ENCODE measurements around the gene C16orf96.
A peak's percentile ranks its signal among the peaks of the same experiment; 100 is the strongest.

Gene C16orf96

DNA sequence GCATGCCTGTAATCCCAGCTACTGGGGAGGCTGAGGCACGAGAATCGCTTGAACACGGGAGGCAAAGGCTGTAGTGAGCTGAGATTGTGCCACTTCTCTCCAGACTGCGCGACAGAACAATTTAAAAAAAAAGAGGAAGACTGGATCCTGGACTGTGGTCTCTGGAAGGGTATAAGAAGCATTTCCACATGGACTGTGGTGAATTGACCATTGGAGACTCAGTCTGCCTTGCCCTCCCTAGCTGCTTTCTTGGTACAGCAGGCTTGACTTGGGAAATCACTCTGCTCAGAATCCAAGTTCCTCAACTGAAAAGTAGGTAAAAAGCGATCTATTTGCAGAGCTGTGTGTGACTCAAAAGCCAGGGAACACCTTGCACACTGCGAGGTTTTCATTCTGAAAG, 67.5 kb downstream of the C16orf96 start:
- no peak for TF ChIP-seq CTCF (IDR thresholded peaks at IDR 0.05; ENCODE audit: control extremely low read depth, extremely low read depth, low read depth, missing control alignments)
- no peak for DNase-seq (ENCODE audit: extremely low spot score)
- ChIA-PET POLR2A (no interaction called here), CTCF (interaction anchor here (0.8 to 7.7 kb wide), 24 partner anchors 10 to 1713 kb away, joined by 3 to 60 read pairs (median 4); partner anchors contain the start of genes CDIP1 and UBALD1)

- ChIA-PET CTCF (interaction anchor here (0.8 to 7.7 kb wide), 26 partner anchors 11 to 1713 kb away, joined by 3 to 60 read pairs (median 4); partner anchors contain the start of genes CDIP1 and UBALD1), POLR2A (interaction anchor here (1.4 kb wide), 1 partner anchor 136 kb away, joined by 3 read pairs; no protein-coding TSS in a partner anchor)
- DNase-seq (ENCODE audit: extremely low spot score): peak; percentile 93
- TF ChIP-seq CTCF (IDR thresholded peaks at IDR 0.05; ENCODE audit: control extremely low read depth, extremely low read depth, low read depth, missing control alignments): peak; percentile 93
Measured at GRCh38 chr16:4624015-4624826, 68.1 kb downstream of the C16orf96 start, which contains the start of gene MGRN1. TSS of gene MGRN1 (plus strand) at chr16:4624826. CDS start at chr16:4624961, 135 bp downstream.

GRCh38 chr16:4624827-4625559, 68.9 kb downstream of the C16orf96 start:
- POLR2A ChIA-PET: interaction anchor here (0.5 to 1.4 kb wide), 4 partner anchors 9 to 136 kb away, joined by 3 read pairs; no protein-coding TSS in a partner anchor
- CTCF ChIA-PET: interaction anchor here (1.0 to 7.7 kb wide), 26 partner anchors 11 to 331 kb away, joined by 3 to 60 read pairs (median 4); partner anchors contain the start of genes ANKS3, CDIP1, DNAAF8 and UBALD1
- TF ChIP-seq CTCF (IDR thresholded peaks at IDR 0.05; ENCODE audit: control extremely low read depth, extremely low read depth, low read depth, missing control alignments): no peak
- peak; percentile 88 for DNase-seq (ENCODE audit: extremely low spot score)

DNA sequence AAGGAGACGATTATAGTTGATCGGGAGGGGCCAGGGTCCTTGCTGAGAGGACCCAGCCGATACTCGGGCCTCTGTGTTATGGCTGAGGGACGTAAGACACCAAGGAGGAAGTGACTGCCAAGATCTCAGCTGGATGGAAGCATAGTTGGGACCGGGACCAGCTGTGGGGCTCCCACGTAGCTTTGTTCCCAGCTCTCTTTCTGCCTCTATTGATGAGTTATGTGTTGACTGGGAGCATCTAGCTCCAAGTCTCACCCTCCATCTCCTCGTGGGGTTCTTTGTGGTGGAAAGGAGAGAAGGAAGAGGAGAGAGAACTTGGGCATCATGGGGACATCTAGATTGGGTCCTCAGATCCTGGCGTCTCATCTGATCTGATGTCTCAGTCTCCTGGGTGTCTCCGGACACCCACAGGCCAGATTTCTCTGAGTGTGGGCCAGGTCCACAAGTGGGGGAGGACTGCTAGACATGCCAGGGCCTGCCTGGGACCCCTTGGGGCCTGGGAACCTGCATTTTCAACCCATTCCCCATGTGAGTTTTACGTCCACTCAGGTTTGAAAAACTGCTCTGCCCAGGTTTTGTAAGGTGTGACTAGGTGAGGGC, 69.5 kb downstream of the C16orf96 start:
- no peak for TF ChIP-seq CTCF (IDR thresholded peaks at IDR 0.05; ENCODE audit: control extremely low read depth, extremely low read depth, low read depth, missing control alignments)
- DNase-seq (ENCODE audit: extremely low spot score): no peak
- CTCF ChIA-PET: interaction anchor here (1.0 to 7.7 kb wide), 6 partner anchors 10 to 236 kb away, joined by 3 to 60 read pairs (median 17); partner anchors contain the start of genes ANKS3, DNAAF8 and UBALD1
- POLR2A ChIA-PET: interaction anchor here (0.5 to 1.4 kb wide), 4 partner anchors 9 to 135 kb away, joined by 3 read pairs; no protein-coding TSS in a partner anchor

DNA sequence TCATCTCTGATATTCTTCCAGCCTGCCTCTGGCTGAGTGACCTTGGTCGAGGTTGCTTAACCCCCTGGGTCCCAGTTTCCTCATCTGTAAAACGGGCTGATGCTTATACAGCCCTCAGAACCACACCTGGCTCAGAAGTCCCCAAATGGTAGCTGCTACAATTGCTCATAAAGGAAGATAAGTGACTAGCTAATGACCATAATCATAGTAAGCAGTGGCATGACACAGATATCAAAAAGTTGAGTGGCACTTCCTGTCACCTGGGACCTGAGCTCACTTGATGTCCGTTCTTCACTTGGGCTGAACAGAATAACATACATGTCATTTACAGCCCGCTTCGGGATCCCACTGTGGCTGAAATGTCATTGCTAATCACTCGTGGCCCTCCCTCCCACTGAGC, 70.3 kb downstream of the C16orf96 start:
- ChIA-PET CTCF (interaction anchor here (1.7 to 7.7 kb wide), 4 partner anchors 8 to 24 kb away, joined by 3 to 60 read pairs (median 46); partner anchors contain the start of gene UBALD1), POLR2A (interaction anchor here (1.3 kb wide), 1 partner anchor 12 kb away, joined by 3 read pairs; no protein-coding TSS in a partner anchor)
- DNase-seq (ENCODE audit: extremely low spot score): no peak
- TF ChIP-seq CTCF (IDR thresholded peaks at IDR 0.05; ENCODE audit: control extremely low read depth, extremely low read depth, low read depth, missing control alignments): no peak

Measured in GM10248 (cell line).